Caco-2 (cell line): ENCODE results near the gene ENTREP3. TPM values are rescaled to one million over a fixed set of nuclear protein-coding genes. Genes with fewer than 3 reads are reported as not detected.

Experiments
- BruUV-seq: library from RNA; stranded (reverse); fragments of 400-500 nt; replicated peaks from 2 replicates; lab custom pipeline; 2021; lab: Mats Ljungman, UMichigan
- CTCF ChIA-PET: fragments of 300-600 bp; sonication (Branson Sonifier 250); formaldehyde crosslinking; loops from one replicate; lab custom pipeline; 2022; ENCODE audit warnings: antibody characterized with exemption; lab: Charles Lee
- POLR2A ChIA-PET: fragments of 300-600 bp; sonication (Branson Sonifier 250); formaldehyde crosslinking; loops from one replicate; lab custom pipeline; 2022; ENCODE audit warnings: antibody characterized with exemption; lab: Charles Lee
- DNase-seq, 2 experiments: peaks; one replicate each; pipeline versions ENCODE4 v3.0.0 to v3.0.0-alpha.2; 2020 to 2022
- H3K27me3 ChIP-seq: replicated peaks from 2 replicates; pipeline ENCODE4 v1.6.0; 2011; ENCODE audit warnings: low read length; ENCODE audit not compliant: control insufficient read depth, insufficient read depth
- H3K36me3 ChIP-seq: 2 replicates; pipeline ENCODE4 v1.5.1; 2011; ENCODE audit warnings: low read length; ENCODE audit not compliant: control insufficient read depth, insufficient read depth
- H3K4me1 ChIP-seq: fragments of 250-450 bp; sonication (Bioruptor Pico); 2 replicates; pipeline ENCODE4 v1.5.1; 2020; ENCODE audit warnings: mild to moderate bottlenecking
- H3K4me3 ChIP-seq: 2 replicates; pipeline ENCODE4 v1.5.1; 2011; ENCODE audit warnings: low read depth, mild to moderate bottlenecking, control low read depth, low read length
- H3K9me3 ChIP-seq: fragments of 250-450 bp; sonication (Bioruptor Pico); 2 replicates; pipeline ENCODE4 v1.5.1; 2020; ENCODE audit warnings: mild to moderate bottlenecking, moderate library complexity
- H3K27ac Mint-ChIP-seq: one replicate; pipeline ENCODE4 v1.8.0; 2022; ENCODE audit warnings: mixed read lengths; ENCODE audit not compliant: unreplicated experiment
- H3K27me3 Mint-ChIP-seq: one replicate; pipeline ENCODE4 v1.8.0; 2022; ENCODE audit warnings: mixed read lengths; ENCODE audit not compliant: insufficient read depth, unreplicated experiment
- H3K36me3 Mint-ChIP-seq: one replicate; pipeline ENCODE4 v1.8.0; 2022; ENCODE audit warnings: mild to moderate bottlenecking, mixed read lengths; ENCODE audit not compliant: insufficient read depth, unreplicated experiment
- H3K4me1 Mint-ChIP-seq: one replicate; pipeline ENCODE4 v1.8.0; 2022; ENCODE audit warnings: low read depth, mixed read lengths; ENCODE audit not compliant: unreplicated experiment
- H3K4me3 Mint-ChIP-seq: one replicate; pipeline ENCODE4 v1.8.0; 2022; ENCODE audit warnings: mild to moderate bottlenecking, moderate library complexity, mixed read lengths; ENCODE audit not compliant: unreplicated experiment
- H3K9me3 Mint-ChIP-seq: one replicate; pipeline ENCODE4 v1.8.0; 2022; ENCODE audit warnings: mixed read lengths; ENCODE audit not compliant: unreplicated experiment
- intact Hi-C: fragments of 100-400 bp; cut with micrococcal nuclease; formaldehyde crosslinking; loops from one replicate; pipeline ENCODE4 v1.10.0; 2022; ENCODE audit not compliant: unreplicated experiment
- total RNA-seq: library from RNA; stranded (reverse); gene quantifications from 2 replicates; pipeline ENCODE4 v1.2.3, GENCODE V29; 2022
- TF ChIP-seq, protein P1 (sequence below), 2 experiments: fragments of 200-600 bp in 1 of 2; IDR thresholded peaks; 1 replicate in 1 of 2; 2 replicates in 1 of 2; pipeline versions ENCODE4 v1.5.1 to v1.8.0; 2011 to 2022; ENCODE audit warnings: antibody characterized with exemption in 1 of 2, control low read depth in 1 of 2, inconsistent platforms in 1 of 2, low read depth in 1 of 2, low read length in 1 of 2, mild to moderate bottlenecking in 1 of 2, moderate library complexity in 1 of 2; ENCODE audit not compliant: insufficient read depth in 1 of 2, severe bottlenecking in 1 of 2, unreplicated experiment in 1 of 2

The ENTREP3 gene
- total RNA-seq, 1 experiment from 2014 or later = 33.1 TPM

DNA sequence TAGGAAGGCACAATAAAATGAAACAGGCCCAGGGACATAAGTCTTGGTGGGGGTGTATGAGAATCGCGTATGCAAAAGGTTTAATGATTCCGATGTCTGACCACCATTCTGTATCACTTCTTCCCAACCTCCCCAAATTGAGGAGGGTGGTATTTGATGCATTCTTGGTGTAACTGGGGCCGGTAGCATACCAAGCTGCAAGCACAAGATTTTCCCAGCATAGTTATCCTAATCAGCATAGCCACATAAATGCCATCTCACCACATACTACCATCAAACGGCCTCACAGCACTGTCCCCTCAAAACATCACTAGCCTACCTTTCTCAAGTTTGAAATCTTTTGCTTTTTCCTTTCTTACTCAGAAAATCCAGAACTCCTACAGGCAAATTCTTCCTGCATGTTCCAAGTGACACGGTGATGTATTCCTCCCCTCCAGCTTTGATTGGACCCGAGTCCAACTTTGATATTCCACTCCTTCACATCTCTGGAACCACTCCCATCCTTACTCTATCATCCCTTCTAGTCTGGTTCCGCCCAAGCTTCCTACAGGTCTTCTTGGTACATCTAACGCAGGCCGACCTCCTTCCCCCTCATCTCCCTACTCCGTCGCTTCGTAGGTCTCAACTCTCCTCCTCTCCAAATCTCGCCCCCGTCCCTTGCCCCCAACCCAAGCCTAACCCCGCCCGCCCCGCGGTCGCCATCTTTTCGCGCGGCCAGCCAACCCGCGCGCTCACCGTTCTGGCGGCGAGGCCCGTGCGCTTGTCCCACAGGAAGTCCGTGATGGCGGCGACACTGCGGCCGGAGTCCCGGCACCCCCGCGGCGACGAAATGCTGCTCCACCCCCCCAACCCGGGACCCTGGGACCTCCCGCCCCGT is 17.4 kb upstream of the ENTREP3 start:
- H3K4me3 ChIP-seq = peak overlapping the region; percentile 75
- intact Hi-C loops = loop anchor here (1.0 kb wide), 4 partner anchors 10 to 51 kb away; partner anchors contain the start of gene SCAMP3
- H3K4me3 Mint-ChIP-seq = peak overlapping the region; percentile 97
- TSS peak; percentile 81 for BruUV-seq
- DNase-seq = no peak
- TF ChIP-seq, protein P1, sequence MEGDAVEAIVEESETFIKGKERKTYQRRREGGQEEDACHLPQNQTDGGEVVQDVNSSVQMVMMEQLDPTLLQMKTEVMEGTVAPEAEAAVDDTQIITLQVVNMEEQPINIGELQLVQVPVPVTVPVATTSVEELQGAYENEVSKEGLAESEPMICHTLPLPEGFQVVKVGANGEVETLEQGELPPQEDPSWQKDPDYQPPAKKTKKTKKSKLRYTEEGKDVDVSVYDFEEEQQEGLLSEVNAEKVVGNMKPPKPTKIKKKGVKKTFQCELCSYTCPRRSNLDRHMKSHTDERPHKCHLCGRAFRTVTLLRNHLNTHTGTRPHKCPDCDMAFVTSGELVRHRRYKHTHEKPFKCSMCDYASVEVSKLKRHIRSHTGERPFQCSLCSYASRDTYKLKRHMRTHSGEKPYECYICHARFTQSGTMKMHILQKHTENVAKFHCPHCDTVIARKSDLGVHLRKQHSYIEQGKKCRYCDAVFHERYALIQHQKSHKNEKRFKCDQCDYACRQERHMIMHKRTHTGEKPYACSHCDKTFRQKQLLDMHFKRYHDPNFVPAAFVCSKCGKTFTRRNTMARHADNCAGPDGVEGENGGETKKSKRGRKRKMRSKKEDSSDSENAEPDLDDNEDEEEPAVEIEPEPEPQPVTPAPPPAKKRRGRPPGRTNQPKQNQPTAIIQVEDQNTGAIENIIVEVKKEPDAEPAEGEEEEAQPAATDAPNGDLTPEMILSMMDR (IDR thresholded peaks at IDR 0.05; ENCODE audit: insufficient read depth in 1 of 2, low read depth in 1 of 2, low read length in 1 of 2, severe bottlenecking in 1 of 2, unreplicated experiment in 1 of 2) = no peak
- H3K36me3 Mint-ChIP-seq = peaks cover 66% of the 10 kb centered on the region
- H3K27me3 ChIP-seq = no peaks in the 10 kb centered on the region
- peak overlapping the region; percentile 87 for H3K27ac Mint-ChIP-seq
- ChIA-PET POLR2A (interaction anchor here (0.6 to 2.0 kb wide), 14 partner anchors 11 to 587 kb away, joined by 3 to 18 read pairs (median 6); partner anchors contain the start of genes ENTREP3, FDPS, SCAMP3 and SYT11), CTCF (interaction anchor here (0.6 to 1.9 kb wide), 11 partner anchors 11 to 100 kb away, joined by 3 to 33 read pairs (median 7); partner anchors contain the start of genes ENTREP3, FDPS, KRTCAP2 and SCAMP3)
- H3K4me1 ChIP-seq = 0 out of 2 replicates have a peak, but pooled peaks cover 8% of the 10 kb centered on the region
- peaks cover 18% of the 10 kb centered on the region for H3K4me1 Mint-ChIP-seq
- no peaks in the 10 kb centered on the region for H3K9me3 ChIP-seq
- peaks cover 10% of the 10 kb centered on the region for H3K36me3 ChIP-seq
- no peaks in the 10 kb centered on the region for H3K27me3 Mint-ChIP-seq
- no peaks in the 10 kb centered on the region for H3K9me3 Mint-ChIP-seq

DNA sequence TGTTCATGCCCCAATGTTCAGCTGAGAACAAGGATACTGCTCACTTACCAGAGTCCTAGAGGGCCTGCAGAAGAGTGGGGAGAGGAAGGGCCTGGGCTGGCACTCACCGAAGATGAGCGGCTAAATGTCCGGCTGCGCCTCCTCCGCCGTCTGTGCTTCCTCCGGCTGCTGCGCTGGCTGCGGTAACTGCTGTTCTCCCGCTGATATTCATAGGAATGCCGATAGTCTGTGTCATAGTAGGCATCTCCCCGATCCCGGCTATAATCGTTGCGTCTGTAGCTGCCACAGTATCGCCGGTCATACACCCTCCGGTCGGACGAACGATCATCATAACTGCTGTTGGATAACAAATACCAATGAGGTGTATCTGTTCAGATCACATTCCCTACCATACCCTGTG is 14.1 kb upstream of the ENTREP3 start:
- Mint-ChIP-seq H3K4me1 (peaks cover 7% of the 10 kb centered on the region), H3K4me3 (no peak overlapping the region), H3K27me3 (no peaks in the 10 kb centered on the region), H3K36me3 (peaks cover 88% of the 10 kb centered on the region), H3K27ac (no peak overlapping the region), H3K9me3 (no peaks in the 10 kb centered on the region)
- no peak overlapping the region for H3K4me3 ChIP-seq
- no peak for DNase-seq
- POLR2A ChIA-PET = no interaction called here
- CTCF ChIA-PET = no interaction called here
- H3K9me3 ChIP-seq = no peaks in the 10 kb centered on the region
- BruUV-seq = no TSS peak
- no peaks in the 10 kb centered on the region for H3K27me3 ChIP-seq
- TF ChIP-seq, protein P1 (IDR thresholded peaks at IDR 0.05; ENCODE audit: insufficient read depth in 1 of 2, low read depth in 1 of 2, low read length in 1 of 2, severe bottlenecking in 1 of 2, unreplicated experiment in 1 of 2) = no peak
- intact Hi-C loops = no loop called here
- H3K4me1 ChIP-seq = 0 out of 2 replicates have a peak, but pooled peaks cover 4% of the 10 kb centered on the region
- peaks cover 13% of the 10 kb centered on the region for H3K36me3 ChIP-seq

GRCh38 chr1:155268630-155269029 is 13.3 kb upstream of the ENTREP3 start:
- H3K4me1 Mint-ChIP-seq = peaks cover 7% of the 10 kb centered on the region
- no peaks in the 10 kb centered on the region for H3K27me3 Mint-ChIP-seq
- no peaks in the 10 kb centered on the region for H3K4me1 ChIP-seq
- DNase-seq = no peak
- TF ChIP-seq, protein P1 (IDR thresholded peaks at IDR 0.05; ENCODE audit: insufficient read depth in 1 of 2, low read depth in 1 of 2, low read length in 1 of 2, severe bottlenecking in 1 of 2, unreplicated experiment in 1 of 2) = no peak
- POLR2A ChIA-PET = no interaction called here
- H3K36me3 Mint-ChIP-seq = peaks cover 96% of the 10 kb centered on the region
- no peak overlapping the region for H3K4me3 ChIP-seq
- H3K9me3 Mint-ChIP-seq = no peaks in the 10 kb centered on the region
- H3K27ac Mint-ChIP-seq = no peak overlapping the region
- intact Hi-C loops = no loop called here
- H3K36me3 ChIP-seq = peaks cover 13% of the 10 kb centered on the region
- CTCF ChIA-PET = no interaction called here
- H3K4me3 Mint-ChIP-seq = no peak overlapping the region
- H3K9me3 ChIP-seq = no peaks in the 10 kb centered on the region
- H3K27me3 ChIP-seq = no peaks in the 10 kb centered on the region
- BruUV-seq = no TSS peak
